GM19463 (cell line): ENCODE results near the gene RAP1GAP2.
"Not testable (repeated sequence)": the region's sequence is repeated elsewhere in the genome, so short reads cannot be mapped to it uniquely, and the experiment has no call there.

Experiments used
- ATAC-seq: cut with Tn5 transposase; IDR thresholded peaks from one replicate; pipeline ENCODE4 v1.9.1; 2021; ENCODE audit warnings: mild to moderate bottlenecking, moderate library complexity; ENCODE audit not compliant: unreplicated experiment

RAP1GAP2 gene

GRCh38 chr17:2785376-2785775, 10.9 kb upstream of the RAP1GAP2 start:
- ATAC-seq = not testable (repeated sequence)

DNA sequence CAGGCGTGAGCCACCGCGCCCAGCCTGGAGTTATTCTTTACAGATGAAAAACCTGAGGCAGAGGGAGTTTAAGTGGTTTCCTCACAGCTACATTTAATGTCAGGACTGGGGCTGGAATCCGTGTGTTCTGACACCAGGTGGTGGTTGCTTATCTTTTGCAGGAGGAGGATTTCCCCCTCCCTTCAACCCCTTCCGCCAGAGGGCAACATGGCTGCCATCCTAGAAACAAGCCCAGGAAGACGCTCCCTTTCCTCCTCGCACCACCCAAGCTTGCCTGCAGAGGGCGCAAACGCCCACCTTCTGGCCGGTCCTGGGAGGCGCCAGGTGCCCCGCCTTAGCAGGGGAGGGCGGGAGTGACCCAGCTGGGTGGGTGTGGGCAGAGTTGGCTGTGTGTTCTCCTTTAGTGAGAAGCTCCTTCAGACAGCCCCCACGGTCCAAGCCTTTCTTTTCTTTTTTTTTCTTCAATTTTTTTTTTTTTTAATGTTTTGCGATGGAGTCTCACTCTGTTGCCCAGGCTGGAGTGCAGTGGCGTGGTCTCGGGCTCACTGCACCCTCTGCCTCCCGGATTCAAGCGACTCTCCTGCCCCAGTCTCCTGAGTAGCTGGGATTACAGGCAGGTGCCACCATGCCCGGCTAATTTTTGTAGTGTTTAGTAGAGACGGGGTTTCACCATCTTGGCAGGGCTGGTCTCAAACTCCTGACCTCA, 9.9 kb upstream of the RAP1GAP2 start:
- peak; percentile 74 for ATAC-seq

GRCh38 chr17:2789700-2790099, 6.5 kb upstream of the RAP1GAP2 start:
- no peak for ATAC-seq

DNA sequence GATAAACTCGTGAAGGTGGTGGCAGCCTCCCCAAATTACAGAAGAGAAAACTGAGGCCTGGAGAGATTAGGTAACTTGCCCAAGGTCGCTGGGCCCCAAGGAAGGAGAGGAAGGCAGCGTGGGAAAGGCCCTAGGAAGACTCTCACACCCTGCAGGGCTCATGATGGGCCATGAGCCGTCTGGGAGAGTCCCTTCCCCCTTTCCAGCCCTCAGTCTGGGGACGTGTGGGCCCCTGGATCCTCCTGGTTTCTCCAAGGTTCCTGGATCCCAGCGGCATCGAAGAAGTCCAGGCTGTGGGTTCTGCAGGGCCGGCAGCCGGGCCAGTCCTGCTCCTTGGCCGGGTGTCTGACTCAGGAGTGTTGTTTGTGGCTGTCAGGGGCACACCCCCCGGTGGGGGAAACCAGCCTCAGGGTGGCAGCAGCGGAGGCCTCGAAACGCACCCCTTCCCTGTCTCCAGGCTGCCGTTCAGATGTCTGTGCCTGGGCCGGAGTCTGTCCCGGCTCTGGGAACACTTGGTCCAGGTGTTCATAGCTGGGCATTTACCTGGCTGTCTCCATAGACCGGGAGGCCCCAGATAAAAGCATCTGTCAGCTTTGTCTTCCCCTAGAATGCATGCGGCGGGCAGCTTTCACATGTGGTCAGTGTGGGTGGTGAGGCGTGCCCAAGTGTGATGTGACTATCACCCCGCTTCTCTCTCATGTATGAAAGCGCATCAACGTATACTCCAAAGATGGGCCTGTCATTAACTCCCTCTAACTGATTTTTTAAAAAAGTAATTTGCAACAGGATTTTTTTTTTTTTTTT, 3.7 kb upstream of the RAP1GAP2 start:
- ATAC-seq = no peak

GRCh38 chr17:2794111-2794803, 2.0 kb upstream of the RAP1GAP2 start:
- ATAC-seq = no peak

- no peak for ATAC-seq
These were observed 636 bp upstream of the RAP1GAP2 start for GRCh38 chr17:2795441-2796163.

DNA sequence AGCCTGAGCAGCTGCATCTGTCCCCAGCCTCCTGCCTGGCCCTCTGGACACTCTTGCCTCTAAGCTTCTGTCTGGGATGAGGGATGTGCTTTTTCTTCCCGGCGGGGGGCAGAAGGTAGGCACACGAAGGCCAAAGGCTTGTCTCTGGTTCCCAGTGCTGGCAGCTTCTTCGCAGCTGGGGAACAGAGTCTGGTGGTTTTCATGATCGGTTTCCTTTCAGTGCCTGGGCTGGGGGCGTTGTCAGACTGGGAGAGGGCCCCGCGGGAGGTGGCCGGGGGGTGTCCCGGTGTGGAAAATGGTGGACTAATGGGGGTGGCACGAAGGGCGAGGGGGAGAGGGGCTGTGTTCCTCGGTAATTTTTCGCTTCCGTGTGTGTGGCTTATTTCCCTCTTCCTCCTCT, 988 bp downstream of the RAP1GAP2 start:
- ATAC-seq = no peak

- no peak for ATAC-seq
These were observed 1.4 kb downstream of the RAP1GAP2 start for GRCh38 chr17:2797637-2798036.

- ATAC-seq = no peak
These were observed 1.9 kb downstream of the RAP1GAP2 start for GRCh38 chr17:2798188-2798587.

DNA sequence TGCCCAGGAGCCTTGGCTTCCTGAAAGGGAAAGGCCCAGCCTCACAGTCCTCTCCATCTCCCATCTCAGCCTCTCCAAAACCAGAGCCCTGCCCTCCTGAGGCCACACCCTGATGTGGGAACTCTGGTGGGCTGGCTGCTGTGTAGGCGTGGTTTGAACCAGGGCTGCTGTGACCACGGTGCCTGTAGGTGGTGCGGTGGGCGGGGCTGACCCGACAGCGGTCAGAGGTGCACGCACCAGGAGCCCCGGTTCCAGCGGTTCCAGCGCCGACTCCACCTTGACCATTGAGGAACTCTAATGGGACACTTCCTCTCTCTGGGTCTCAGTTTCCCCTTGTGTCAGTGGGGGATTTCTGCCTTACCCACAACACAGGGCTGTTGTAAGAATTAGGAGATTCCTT, 2.4 kb downstream of the RAP1GAP2 start:
- ATAC-seq = no peak

- ATAC-seq = no peak
These were observed 3.4 kb downstream of the RAP1GAP2 start for GRCh38 chr17:2799653-2800052.

DNA sequence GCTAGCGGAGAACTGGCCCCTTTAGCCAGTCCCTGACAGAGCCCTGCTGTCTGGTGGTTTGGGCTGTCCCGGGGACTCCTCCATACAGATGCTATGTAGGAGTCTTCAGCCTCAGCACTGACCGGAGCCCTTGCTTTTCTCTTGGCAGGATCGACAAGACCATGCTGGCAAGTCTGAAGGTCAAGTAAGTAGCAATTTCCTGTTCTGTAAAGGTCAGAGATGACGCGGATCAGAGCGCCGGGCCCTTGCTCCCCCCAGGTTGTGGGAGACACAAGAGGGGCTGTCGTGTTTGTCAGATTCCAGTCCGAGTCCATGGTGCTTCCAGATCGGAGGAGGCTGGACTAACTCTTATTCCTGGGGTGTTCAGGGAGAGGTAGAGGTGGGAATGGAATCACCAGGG, 4.1 kb downstream of the RAP1GAP2 start:
- no peak for ATAC-seq

- no peak for ATAC-seq
These were observed 5.6 kb downstream of the RAP1GAP2 start for GRCh38 chr17:2801841-2802240.

- ATAC-seq = no peak
These were observed 6.3 kb downstream of the RAP1GAP2 start for GRCh38 chr17:2802574-2802973.

DNA sequence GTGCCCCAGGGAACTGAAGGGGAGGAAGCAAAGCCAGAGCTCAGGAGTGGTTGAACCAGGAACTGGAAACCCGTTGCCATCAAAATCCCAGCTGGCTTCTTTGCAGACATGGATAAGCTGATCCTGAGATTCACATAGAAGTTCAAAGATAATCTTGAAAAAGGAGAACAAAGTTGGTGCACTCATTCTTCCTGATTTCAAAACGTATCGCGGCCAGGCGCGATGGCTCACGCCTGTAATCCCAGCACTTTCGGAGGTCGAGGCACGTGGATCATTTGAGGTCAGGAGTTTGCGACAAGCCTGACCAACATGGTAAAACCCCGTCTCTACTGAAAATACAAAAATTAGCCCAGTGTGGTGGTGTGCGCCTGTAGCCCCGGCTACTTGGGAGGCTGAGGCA, 7.1 kb downstream of the RAP1GAP2 start:
- no peak for ATAC-seq

GRCh38 chr17:2803971-2804370, 7.7 kb downstream of the RAP1GAP2 start:
- no peak for ATAC-seq

- no peak for ATAC-seq
These were observed 8.7 kb downstream of the RAP1GAP2 start for GRCh38 chr17:2804912-2805311.

GRCh38 chr17:2805961-2806360, 9.7 kb downstream of the RAP1GAP2 start:
- ATAC-seq = no peak

DNA sequence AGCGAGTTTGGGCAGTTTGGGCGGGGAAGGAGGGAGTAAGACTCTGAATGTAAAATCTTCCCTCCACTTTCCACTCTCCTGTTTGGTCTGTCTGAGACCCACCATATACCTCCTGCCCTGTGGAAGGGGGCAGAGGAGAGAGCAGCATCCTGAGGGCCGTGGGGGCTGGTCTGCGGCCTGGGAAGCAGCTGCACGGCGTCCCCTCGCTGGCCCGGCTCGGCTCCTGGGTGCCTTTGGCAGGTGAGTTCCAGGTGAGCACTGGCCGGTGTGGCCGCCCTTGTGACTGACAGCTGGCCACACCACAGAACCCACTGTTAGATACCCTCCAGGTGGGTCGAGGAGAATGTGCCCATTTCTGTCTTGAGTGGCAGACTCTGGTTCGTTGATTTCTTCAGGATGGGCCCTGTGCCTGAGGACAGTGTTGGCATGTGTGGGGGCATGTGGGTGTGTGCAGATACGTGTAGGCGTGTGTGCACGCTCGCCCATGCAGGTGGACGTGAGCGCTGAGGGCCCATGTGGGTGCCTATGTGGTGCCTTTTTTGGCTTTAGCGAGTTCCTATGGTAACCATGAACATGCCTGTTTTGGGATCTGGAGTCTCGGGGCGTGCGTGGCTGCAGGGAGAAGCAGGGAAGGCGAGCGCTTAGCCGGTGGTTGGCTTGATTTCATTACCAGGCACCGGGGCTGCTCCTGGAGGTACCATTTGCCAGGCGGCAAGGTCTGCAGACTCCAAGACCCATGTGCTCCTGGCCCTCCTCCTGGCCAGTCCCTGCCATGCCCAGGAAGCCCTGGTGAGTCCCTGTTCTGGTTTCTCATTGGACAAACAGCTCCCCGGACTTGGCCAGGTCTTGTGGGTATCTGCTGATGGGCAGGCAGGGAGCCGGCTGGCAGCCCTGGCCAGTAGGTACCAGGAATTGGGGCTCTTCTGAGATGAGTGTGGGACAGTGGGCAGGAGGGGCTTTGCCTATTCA, 12.4 kb downstream of the RAP1GAP2 start:
- ATAC-seq = no peak

DNA sequence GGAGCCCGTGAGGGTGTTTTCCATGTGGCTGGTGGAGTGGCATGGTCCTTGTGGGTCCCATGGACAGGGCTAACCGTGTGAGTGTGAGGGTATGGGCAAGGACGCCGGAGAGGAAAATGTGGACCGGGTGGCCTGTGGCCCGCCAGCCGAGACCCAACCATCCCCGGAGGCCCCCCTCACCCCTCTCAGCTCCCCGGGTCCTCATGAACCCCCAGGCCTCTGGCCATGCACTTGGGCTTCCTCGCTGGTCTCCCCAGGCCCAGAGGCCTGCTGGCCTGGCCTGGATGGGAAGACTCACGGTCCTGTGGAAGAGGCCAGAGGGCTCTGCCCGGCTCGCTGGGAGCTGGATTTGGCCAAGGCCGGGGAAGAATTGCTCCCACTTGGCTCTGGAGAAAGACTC, 13.1 kb downstream of the RAP1GAP2 start:
- no peak for ATAC-seq
